GM23338 (cell line): Measurements from ENCODE around the gene SH3TC1. TPM values are rescaled to one million over a fixed set of nuclear protein-coding genes. Genes with fewer than 3 reads are reported as not detected.

Experiments used
- ATAC-seq: fragments of 200-7000 bp; cut with Tn5 transposase; 3 replicates; pipeline ENCODE4 v1.9.1; 2020
- DNase-seq: peaks from one replicate; pipeline ENCODE4 v3.0.0-alpha.2; 2015; ENCODE audit warnings: low spot score
- H2AFZ ChIP-seq: fragments of 200-600 bp; sonication (generic); 2 replicates; pipeline ENCODE4 v1.8.0; 2016; ENCODE audit warnings: antibody characterized with exemption, mild to moderate bottlenecking, moderate library complexity
- H3F3A ChIP-seq: fragments of 200-600 bp; sonication (generic); replicated peaks from 2 replicates; pipeline ENCODE4 v1.8.0; 2017; ENCODE audit warnings: antibody characterized with exemption, mixed run types, low read depth
- H3K27ac ChIP-seq: fragments of 200-600 bp; sonication (generic); 2 replicates; pipeline ENCODE4 v1.6.1; 2016; ENCODE audit warnings: low read depth
- H3K27me3 ChIP-seq: fragments of 200-600 bp; sonication (generic); 2 replicates; pipeline ENCODE4 v1.8.0; 2016; ENCODE audit warnings: mild to moderate bottlenecking, mixed run types, moderate library complexity; ENCODE audit not compliant: insufficient read depth
- H3K36me3 ChIP-seq: fragments of 200-600 bp; sonication (generic); 2 replicates; pipeline ENCODE4 v1.8.0; 2016; ENCODE audit warnings: mild to moderate bottlenecking; ENCODE audit not compliant: insufficient read depth
- H3K4me1 ChIP-seq: fragments of 200-600 bp; sonication (generic); 2 replicates; pipeline ENCODE4 v1.8.0; 2016; ENCODE audit warnings: mild to moderate bottlenecking, moderate library complexity; ENCODE audit not compliant: insufficient read depth
- H3K4me2 ChIP-seq: fragments of 200-600 bp; sonication (generic); 2 replicates; pipeline ENCODE4 v1.7.1; 2017; ENCODE audit warnings: mixed run types
- H3K4me3 ChIP-seq: fragments of 200-600 bp; sonication (generic); 2 replicates; pipeline ENCODE4 v1.6.1; 2016; ENCODE audit warnings: mixed run types
- H3K79me2 ChIP-seq: fragments of 200-600 bp; sonication (generic); replicated peaks from 2 replicates; pipeline ENCODE4 v1.8.0; 2017; ENCODE audit warnings: mild to moderate bottlenecking; ENCODE audit not compliant: insufficient read depth
- H3K9me2 ChIP-seq: fragments of 200-600 bp; sonication (generic); 2 replicates; pipeline ENCODE4 v1.8.0; 2017; ENCODE audit not compliant: insufficient read depth
- H4K20me1 ChIP-seq: fragments of 200-600 bp; sonication (generic); replicated peaks from 2 replicates; pipeline ENCODE4 v1.8.0; 2017; ENCODE audit warnings: mild to moderate bottlenecking; ENCODE audit not compliant: insufficient read depth
- H3K27ac Mint-ChIP-seq: 2 replicates; pipeline ENCODE4 v1.8.0; 2020; ENCODE audit warnings: inconsistent platforms, mild to moderate bottlenecking, moderate library complexity, mixed read lengths
- H3K27me3 Mint-ChIP-seq: 3 replicates; pipeline ENCODE4 v1.8.0; 2022; ENCODE audit warnings: low read depth, mild to moderate bottlenecking, moderate library complexity, mixed read lengths, inconsistent platforms; ENCODE audit not compliant: insufficient read depth, poor library complexity
- H3K36me3 Mint-ChIP-seq: 3 replicates; pipeline ENCODE4 v1.8.0; 2021; ENCODE audit warnings: low read depth, mild to moderate bottlenecking, inconsistent platforms, moderate library complexity, mixed read lengths
- H3K4me1 Mint-ChIP-seq: 3 replicates; pipeline ENCODE4 v1.8.0; 2020; ENCODE audit warnings: mild to moderate bottlenecking, inconsistent platforms, mixed read lengths
- H3K4me3 Mint-ChIP-seq: 3 replicates; pipeline ENCODE4 v1.8.0; 2021; ENCODE audit warnings: moderate library complexity, mild to moderate bottlenecking, inconsistent platforms, mixed read lengths
- H3K9me3 Mint-ChIP-seq: 3 replicates; pipeline ENCODE4 v1.8.0; 2020; ENCODE audit warnings: moderate library complexity, mild to moderate bottlenecking, inconsistent platforms, mixed read lengths
- CREB1 ChIP-seq: fragments of 250-450 bp; sonication (Bioruptor Pico); IDR thresholded peaks from 2 replicates; pipeline ENCODE4 v1.5.0; 2020; ENCODE audit warnings: low read depth, mild to moderate bottlenecking, moderate library complexity
- EZH2 ChIP-seq: fragments of 200-600 bp; sonication (generic); IDR thresholded peaks from one replicate; pipeline ENCODE4 v1.8.0; 2017; ENCODE audit warnings: antibody characterized with exemption, mild to moderate bottlenecking, low read depth; ENCODE audit not compliant: unreplicated experiment
- EZH2phosphoT487 ChIP-seq: fragments of 200-600 bp; sonication (generic); IDR thresholded peaks from one replicate; pipeline ENCODE4 v1.8.1; 2018; ENCODE audit warnings: antibody characterized with exemption; ENCODE audit not compliant: unreplicated experiment
- NANOG ChIP-seq: IDR thresholded peaks from 2 replicates; pipeline ENCODE4 v1.6.1; 2016; ENCODE audit warnings: antibody characterized with exemption, borderline replicate concordance
- POLR2AphosphoS5 ChIP-seq: IDR thresholded peaks from 2 replicates; pipeline ENCODE4 v1.6.1; 2016; ENCODE audit warnings: antibody characterized with exemption, low read depth
- STAT1 ChIP-seq: IDR thresholded peaks from one replicate; pipeline ENCODE4 v1.6.1; 2016; ENCODE audit warnings: antibody characterized with exemption; ENCODE audit not compliant: unreplicated experiment
- ZNF114 ChIP-seq: fragments of 250-450 bp; sonication (Bioruptor Pico); IDR thresholded peaks from 2 replicates; pipeline ENCODE4 v1.5.0; 2020; ENCODE audit warnings: mild to moderate bottlenecking, moderate library complexity
- ZNF331 ChIP-seq: fragments of 250-450 bp; sonication (Bioruptor Pico); IDR thresholded peaks from 2 replicates; pipeline ENCODE4 v1.5.0; 2020; ENCODE audit warnings: low read depth, mild to moderate bottlenecking, moderate library complexity
- polyA plus RNA-seq: library from polyadenylated mRNA; unstranded; fragments of >200 nt; fragmentation: Nextera tagmentation; extraction: Ambion mirVana; gene quantifications from 2 replicates; pipeline ENCODE4 v1.2.1, GENCODE V29; 2016
- total RNA-seq: library from RNA; depleted of rRNA; stranded (reverse); fragments of >200 nt; shearing (Covaris generic); gene quantifications from 2 replicates; pipeline ENCODE4 v1.2.3, GENCODE V29; 2014
- TF ChIP-seq, protein P1 (sequence below): IDR thresholded peaks from one replicate; pipeline ENCODE4 v1.6.1; 2018; ENCODE audit warnings: antibody characterized with exemption; ENCODE audit not compliant: unreplicated experiment
- TF ChIP-seq, protein P2 (sequence below), 2 experiments: fragments of 200-600 bp in 1 of 2; sonication (generic) in 1 of 2; conservative IDR thresholded peaks; 2 replicates each; pipeline versions ENCODE4 v1.5.1 to v1.6.1; 2016 to 2017; ENCODE audit warnings: antibody characterized with exemption in 2 of 2, low read depth in 2 of 2, mild to moderate bottlenecking in 2 of 2, moderate library complexity in 1 of 2
- TF ChIP-seq, protein P3 (sequence below): IDR thresholded peaks from 2 replicates; pipeline ENCODE4 v1.6.1; 2016; ENCODE audit warnings: antibody characterized with exemption

The SH3TC1 gene
- total and polyA plus RNA-seq, 2 experiments from 2014 or later = 0.07 TPM; not detected in 1

DNA sequence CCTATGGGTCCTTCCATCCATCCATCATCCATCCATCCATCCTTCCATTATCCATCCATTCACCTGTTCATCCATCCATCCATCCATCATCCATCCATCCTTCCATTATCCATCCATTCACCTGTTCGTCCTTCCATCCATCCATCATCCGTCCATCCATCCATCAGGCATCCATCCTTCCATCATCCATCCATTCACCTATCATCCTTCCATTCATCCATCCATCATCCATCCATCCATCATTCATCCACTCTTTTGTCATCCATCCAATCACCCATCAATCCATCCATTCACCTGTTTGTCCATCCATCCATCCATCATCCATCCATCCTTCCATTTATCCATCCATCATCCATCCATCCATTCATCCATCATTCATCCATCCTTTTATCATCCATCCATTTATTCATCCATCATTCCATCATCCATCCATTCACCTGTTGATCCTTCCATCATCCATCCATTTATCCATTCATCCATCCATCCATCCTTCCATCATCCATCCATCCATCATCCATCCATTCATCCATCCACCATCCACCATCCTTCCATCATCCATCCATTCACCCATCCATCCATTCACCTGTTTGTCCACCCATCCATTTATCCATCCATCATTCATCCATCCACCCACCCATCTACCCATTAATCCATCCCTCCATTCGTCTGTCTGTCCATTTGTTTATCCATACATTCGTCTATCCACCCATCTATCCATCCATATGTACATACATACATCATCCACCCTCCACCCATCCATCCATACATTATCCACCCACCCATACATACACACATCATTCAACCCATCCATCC lies 34.8 kb downstream of the SH3TC1 start:
- H3F3A ChIP-seq = no peaks in the 10 kb centered on the region
- Mint-ChIP-seq H3K27me3 (peaks cover 5% of the 10 kb centered on the region), H3K36me3 (no peaks in the 10 kb centered on the region), H3K4me1 (no peaks in the 10 kb centered on the region; the same call in 2 of the 3 replicates), H3K27ac (no peak overlapping the region), H3K4me3 (no peak overlapping the region), H3K9me3 (no peaks in the 10 kb centered on the region)
- no peak for TF ChIP-seq CREB1
- TF ChIP-seq POLR2AphosphoS5 = no peak
- TF ChIP-seq NANOG = no peak
- TF ChIP-seq EZH2phosphoT487 = no peak
- no peak for TF ChIP-seq ZNF114
- TF ChIP-seq, protein P1, sequence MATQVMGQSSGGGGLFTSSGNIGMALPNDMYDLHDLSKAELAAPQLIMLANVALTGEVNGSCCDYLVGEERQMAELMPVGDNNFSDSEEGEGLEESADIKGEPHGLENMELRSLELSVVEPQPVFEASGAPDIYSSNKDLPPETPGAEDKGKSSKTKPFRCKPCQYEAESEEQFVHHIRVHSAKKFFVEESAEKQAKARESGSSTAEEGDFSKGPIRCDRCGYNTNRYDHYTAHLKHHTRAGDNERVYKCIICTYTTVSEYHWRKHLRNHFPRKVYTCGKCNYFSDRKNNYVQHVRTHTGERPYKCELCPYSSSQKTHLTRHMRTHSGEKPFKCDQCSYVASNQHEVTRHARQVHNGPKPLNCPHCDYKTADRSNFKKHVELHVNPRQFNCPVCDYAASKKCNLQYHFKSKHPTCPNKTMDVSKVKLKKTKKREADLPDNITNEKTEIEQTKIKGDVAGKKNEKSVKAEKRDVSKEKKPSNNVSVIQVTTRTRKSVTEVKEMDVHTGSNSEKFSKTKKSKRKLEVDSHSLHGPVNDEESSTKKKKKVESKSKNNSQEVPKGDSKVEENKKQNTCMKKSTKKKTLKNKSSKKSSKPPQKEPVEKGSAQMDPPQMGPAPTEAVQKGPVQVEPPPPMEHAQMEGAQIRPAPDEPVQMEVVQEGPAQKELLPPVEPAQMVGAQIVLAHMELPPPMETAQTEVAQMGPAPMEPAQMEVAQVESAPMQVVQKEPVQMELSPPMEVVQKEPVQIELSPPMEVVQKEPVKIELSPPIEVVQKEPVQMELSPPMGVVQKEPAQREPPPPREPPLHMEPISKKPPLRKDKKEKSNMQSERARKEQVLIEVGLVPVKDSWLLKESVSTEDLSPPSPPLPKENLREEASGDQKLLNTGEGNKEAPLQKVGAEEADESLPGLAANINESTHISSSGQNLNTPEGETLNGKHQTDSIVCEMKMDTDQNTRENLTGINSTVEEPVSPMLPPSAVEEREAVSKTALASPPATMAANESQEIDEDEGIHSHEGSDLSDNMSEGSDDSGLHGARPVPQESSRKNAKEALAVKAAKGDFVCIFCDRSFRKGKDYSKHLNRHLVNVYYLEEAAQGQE = no peak
- no peak for TF ChIP-seq STAT1
- TF ChIP-seq, protein P2, sequence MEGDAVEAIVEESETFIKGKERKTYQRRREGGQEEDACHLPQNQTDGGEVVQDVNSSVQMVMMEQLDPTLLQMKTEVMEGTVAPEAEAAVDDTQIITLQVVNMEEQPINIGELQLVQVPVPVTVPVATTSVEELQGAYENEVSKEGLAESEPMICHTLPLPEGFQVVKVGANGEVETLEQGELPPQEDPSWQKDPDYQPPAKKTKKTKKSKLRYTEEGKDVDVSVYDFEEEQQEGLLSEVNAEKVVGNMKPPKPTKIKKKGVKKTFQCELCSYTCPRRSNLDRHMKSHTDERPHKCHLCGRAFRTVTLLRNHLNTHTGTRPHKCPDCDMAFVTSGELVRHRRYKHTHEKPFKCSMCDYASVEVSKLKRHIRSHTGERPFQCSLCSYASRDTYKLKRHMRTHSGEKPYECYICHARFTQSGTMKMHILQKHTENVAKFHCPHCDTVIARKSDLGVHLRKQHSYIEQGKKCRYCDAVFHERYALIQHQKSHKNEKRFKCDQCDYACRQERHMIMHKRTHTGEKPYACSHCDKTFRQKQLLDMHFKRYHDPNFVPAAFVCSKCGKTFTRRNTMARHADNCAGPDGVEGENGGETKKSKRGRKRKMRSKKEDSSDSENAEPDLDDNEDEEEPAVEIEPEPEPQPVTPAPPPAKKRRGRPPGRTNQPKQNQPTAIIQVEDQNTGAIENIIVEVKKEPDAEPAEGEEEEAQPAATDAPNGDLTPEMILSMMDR (conservative IDR thresholded peaks at IDR 0.05; ENCODE audit: low read depth in 2 of 2) = no peak
- no peak for DNase-seq
- H3K36me3 ChIP-seq = no peaks in the 10 kb centered on the region
- no peaks in the 10 kb centered on the region for H3K79me2 ChIP-seq
- H3K27me3 ChIP-seq = no peaks in the 10 kb centered on the region
- no peak overlapping the region for H3K4me2 ChIP-seq
- no peaks in the 10 kb centered on the region for H3K9me2 ChIP-seq
- H3K4me3 ChIP-seq = no peak overlapping the region
- H3K4me1 ChIP-seq = no peaks in the 10 kb centered on the region
- no peak overlapping the region for H3K27ac ChIP-seq
- H2AFZ ChIP-seq = no peak overlapping the region
- H4K20me1 ChIP-seq = no peaks in the 10 kb centered on the region
- ATAC-seq = no peak

DNA sequence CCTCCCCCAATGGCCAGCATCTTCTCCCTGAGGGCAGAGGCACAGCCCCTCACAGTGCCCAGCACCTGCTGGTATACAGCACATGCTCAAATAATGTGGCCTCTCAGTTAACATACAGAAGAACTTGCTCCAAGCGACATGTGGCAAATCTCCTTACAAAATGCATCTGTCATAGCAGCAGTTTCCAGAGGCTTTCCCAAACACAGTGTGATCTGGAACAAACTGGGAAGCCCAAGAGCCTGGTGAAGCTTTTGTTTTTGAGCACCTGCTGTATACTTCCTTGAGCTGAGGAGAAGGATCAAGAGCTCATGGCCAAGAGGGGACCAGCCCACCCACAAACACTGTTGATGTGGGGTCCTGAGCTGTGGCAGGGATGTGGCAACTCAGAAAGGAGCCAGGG lies 35.6 kb downstream of the SH3TC1 start:
- H3K4me1 ChIP-seq = no peaks in the 10 kb centered on the region
- no peaks in the 10 kb centered on the region for H3K27me3 ChIP-seq
- ATAC-seq (no peak), DNase-seq (no peak)
- H3K9me3 Mint-ChIP-seq = no peaks in the 10 kb centered on the region
- no peak overlapping the region for H3K4me3 Mint-ChIP-seq
- peaks cover 5% of the 10 kb centered on the region for H3K27me3 Mint-ChIP-seq
- no peaks in the 10 kb centered on the region for H3K36me3 ChIP-seq
- no peaks in the 10 kb centered on the region for H3K36me3 Mint-ChIP-seq
- H3K27ac ChIP-seq = no peak overlapping the region
- no peaks in the 10 kb centered on the region for H3K79me2 ChIP-seq
- H3K4me3 ChIP-seq = no peak overlapping the region
- no peaks in the 10 kb centered on the region; the same call in 2 of the 3 replicates for H3K4me1 Mint-ChIP-seq
- H4K20me1 ChIP-seq = no peaks in the 10 kb centered on the region
- H3K4me2 ChIP-seq = no peak overlapping the region
- no peaks in the 10 kb centered on the region for H3F3A ChIP-seq
- TF ChIP-seq ZNF331 (no peak), EZH2 (no peak), ZNF114 (no peak), EZH2phosphoT487 (no peak), STAT1 (no peak)
- TF ChIP-seq, protein P3, sequence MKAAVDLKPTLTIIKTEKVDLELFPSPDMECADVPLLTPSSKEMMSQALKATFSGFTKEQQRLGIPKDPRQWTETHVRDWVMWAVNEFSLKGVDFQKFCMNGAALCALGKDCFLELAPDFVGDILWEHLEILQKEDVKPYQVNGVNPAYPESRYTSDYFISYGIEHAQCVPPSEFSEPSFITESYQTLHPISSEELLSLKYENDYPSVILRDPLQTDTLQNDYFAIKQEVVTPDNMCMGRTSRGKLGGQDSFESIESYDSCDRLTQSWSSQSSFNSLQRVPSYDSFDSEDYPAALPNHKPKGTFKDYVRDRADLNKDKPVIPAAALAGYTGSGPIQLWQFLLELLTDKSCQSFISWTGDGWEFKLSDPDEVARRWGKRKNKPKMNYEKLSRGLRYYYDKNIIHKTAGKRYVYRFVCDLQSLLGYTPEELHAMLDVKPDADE = no peak
- no peak overlapping the region for H2AFZ ChIP-seq
- no peak overlapping the region for H3K27ac Mint-ChIP-seq
- H3K9me2 ChIP-seq = no peaks in the 10 kb centered on the region
